Subcutaneous adipose tissue (tissue), 4 donors: ENCODE results near the gene CAB39. TPM values are rescaled to one million over a fixed set of nuclear protein-coding genes. Genes with fewer than 3 reads are reported as not detected.

Experiments
- total RNA-seq, 4 donors: library from RNA; depleted of rRNA; stranded (reverse); fragments of >200 nt; gene quantifications; one replicate each; pipeline ENCODE4 v1.1.0, GENCODE V29; 2016
- TF ChIP-seq, protein P1 (sequence below): fragments of 450-650 bp; IDR thresholded peaks from one replicate; pipeline ENCODE4 v1.5.1; 2016; ENCODE audit warnings: low read depth, mild to moderate bottlenecking, control low read depth, antibody characterized with exemption, moderate library complexity

Gene CAB39
- 100 to 1,000 TPM in 2 of 4 donors, 10 to 100 TPM in 2; 93.8 to 142 (median 107) TPM for total RNA-seq

DNA sequence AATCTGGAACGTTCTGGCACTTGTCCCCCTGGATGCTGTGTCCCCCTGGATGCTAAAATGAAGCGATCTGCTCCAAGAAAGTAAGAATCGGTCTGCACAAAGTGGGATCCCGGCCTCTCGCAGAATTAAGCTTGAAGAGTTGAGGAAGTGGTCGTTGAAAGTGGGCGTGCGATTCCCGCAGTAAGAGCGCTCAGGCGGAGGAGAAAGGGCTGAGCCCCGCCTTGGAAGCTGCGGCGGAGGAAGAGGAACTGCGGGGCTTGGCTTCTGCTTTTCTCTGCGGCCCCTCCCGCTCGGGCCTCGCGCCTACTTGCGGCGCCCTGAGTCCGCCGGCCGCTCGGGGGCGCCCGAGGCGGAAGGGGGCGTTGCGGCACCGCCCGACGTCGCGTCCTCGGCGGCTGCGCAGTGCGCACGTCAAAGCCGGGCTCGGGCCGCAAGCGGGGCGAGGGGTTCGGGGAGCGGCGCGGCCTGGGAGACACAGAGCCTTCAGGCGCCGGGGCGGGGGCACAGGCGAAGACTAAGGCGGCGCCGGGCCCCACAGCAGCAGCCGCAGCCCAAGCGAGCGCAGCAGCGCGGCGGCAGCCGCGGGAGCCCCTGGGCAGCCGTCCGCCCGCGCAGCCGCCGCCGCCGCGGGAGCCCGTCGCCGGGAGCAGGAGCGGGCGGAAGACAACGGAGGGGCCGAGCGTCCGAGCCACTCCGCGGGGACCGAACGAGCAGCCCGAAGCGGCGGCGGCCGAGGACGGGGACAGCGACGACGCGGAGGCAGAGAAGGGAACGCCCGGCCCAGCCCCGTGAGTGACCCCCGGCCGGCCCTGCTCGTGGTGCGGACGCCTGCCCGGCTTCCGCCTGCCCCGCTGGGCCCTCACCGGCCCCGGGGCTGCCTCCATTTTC is at the start of gene CAB39:
Gene CAB39, plus strand, starts transcription at position 400 of the 888 bp plus-strand sequence. CDS start 47,160 bp downstream, outside the sequence.
- TF ChIP-seq, protein P1, sequence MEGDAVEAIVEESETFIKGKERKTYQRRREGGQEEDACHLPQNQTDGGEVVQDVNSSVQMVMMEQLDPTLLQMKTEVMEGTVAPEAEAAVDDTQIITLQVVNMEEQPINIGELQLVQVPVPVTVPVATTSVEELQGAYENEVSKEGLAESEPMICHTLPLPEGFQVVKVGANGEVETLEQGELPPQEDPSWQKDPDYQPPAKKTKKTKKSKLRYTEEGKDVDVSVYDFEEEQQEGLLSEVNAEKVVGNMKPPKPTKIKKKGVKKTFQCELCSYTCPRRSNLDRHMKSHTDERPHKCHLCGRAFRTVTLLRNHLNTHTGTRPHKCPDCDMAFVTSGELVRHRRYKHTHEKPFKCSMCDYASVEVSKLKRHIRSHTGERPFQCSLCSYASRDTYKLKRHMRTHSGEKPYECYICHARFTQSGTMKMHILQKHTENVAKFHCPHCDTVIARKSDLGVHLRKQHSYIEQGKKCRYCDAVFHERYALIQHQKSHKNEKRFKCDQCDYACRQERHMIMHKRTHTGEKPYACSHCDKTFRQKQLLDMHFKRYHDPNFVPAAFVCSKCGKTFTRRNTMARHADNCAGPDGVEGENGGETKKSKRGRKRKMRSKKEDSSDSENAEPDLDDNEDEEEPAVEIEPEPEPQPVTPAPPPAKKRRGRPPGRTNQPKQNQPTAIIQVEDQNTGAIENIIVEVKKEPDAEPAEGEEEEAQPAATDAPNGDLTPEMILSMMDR = no peak

DNA sequence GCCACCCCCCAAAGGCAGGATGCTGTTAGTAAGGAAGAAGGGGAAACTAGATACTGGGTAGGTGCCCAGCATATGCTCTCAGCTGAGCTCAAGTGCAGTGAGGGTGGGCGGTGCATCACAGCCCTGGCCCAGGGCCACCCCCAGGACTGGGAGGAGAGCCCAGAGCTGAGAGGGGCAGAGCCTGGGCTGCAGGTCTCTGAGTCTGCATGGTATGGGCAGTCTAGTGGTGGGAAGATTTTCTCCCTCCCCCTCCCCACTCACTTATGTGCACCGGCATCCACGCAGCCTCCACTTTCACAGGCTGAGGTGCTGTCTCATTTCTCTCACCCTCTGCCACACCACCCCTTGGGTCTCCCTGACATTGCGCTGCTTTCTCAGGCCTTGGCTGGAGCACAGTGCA is 48.5 kb upstream of the CAB39 start:
- TF ChIP-seq, protein P1 = no peak

DNA sequence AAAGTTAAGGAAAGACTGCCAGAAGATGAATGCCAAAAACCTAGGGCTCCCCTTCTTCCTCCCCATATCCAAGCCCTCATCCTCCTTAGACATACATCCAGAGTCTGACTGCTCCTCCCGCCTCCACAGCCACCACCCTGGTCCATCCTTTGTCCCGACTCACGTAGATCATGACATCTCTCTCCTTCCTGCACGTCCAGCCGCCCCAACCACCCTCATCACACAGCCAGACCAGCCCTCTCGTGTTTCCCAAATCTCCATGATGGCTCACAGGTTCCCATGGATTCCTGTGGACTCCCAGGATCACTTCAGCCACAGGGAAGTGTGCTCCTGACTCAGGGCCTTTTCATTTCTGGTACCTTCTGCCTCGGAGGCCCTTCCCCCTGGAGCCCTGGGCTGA is 47.8 kb upstream of the CAB39 start:
- TF ChIP-seq, protein P1 = no peak

DNA sequence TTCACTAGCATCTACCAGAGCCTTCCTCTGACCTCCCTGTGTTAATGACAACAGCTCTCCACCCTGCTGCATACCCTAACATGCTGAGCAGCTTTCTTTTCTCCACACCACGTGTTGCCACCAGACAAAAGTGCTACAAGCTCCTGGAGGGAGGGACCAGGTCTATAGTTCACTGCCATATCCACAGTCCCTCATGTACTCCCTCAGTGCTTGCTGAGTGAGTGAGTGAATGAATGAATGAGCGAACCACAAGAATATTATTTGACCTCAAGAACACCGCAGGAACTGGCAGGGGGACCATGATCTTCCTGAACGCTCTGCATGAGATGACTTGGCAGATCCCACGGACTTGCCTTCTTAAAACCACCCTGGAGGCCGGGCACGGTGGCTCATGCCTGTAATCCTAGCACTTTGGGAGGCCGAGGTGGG is 47.4 kb upstream of the CAB39 start:
- TF ChIP-seq, protein P1 = no peak

DNA sequence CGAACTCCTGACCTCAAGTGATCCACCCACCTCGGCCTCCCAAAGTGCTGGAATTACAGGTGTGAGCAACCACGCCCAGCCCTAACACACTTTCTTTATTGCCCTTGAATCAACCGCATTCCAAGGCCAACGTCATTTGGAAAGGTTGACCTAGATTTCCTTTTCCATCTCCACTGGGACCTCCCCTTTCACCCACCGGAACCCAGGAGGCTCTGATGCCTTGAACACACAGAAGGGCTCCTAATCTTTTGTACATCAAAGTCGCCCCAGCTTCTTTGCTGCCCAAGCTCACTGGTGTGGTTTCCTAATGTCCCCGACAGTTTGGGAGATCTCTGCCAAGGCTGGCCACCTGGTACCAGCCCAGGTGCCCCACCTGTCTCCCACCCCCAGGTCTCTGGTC is 46.2 kb upstream of the CAB39 start:
- TF ChIP-seq, protein P1 = no peak

DNA sequence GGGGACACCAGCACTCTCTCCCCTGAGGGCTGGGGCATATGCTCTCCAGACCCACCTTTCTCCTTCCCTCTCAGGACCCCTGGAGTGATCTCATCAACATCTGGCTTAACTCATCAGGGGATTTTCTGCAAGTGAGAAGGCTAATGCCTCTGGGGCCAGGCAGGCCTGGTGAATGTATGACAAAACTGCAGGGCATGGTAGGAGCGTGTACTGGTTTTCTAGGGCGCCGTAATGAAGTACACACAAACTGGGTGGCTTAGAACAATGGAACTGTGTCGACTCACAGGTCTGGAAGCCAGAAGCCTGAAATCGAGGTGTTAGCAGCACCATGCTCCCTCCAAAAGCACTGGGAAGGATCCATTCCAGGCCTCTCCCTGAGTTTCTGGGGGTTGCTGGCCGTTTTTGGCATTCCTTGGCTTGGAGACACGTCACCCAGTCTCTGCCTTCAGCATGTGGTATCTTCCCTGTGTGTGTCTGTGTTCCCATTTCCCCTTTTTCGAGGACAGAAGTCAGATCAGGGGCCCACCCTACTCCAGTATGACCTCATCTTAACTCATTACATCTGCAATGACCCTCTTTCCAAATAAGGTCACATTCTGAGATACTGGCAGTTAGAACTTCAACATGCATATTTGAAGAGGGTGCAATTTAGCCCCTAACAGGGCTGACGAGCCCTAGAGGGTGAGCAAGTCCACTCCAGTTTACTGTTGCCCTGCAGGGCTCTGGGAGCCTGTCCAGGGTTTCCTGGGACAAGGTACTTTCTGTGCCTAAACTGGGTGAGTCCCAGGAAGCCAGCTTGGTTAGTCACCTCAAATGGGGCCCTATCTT is 45.5 kb upstream of the CAB39 start:
- TF ChIP-seq, protein P1 = no peak
